Activated naive CD8-positive, alpha-beta T cell treated with anti-CD3 and anti-CD28 coated beads, Interleukin-2, amount 50 U/mL, for 24 hours (primary cell): ENCODE data around the gene TAF1D.
"Not testable (repeated sequence)": the region's sequence is repeated elsewhere in the genome, so short reads cannot be mapped to it uniquely, and the experiment has no call there.

ENCODE experiments used
- ATAC-seq: fragments of 150-1000 bp; cut with Tn5 transposase; one replicate; pipeline ENCODE4 v1.10.0; 2021
- DNase-seq: peaks from one replicate; pipeline ENCODE4 v3.0.0; 2021
- H3K27ac Mint-ChIP-seq: one replicate; pipeline ENCODE4 v1.8.0; 2021; ENCODE audit warnings: mild to moderate bottlenecking, mixed read lengths
- H3K27me3 Mint-ChIP-seq: one replicate; pipeline ENCODE4 v1.8.0; 2021; ENCODE audit warnings: mixed read lengths
- H3K36me3 Mint-ChIP-seq: one replicate; pipeline ENCODE4 v1.8.0; 2021; ENCODE audit warnings: low read depth, mixed read lengths
- H3K4me1 Mint-ChIP-seq: one replicate; pipeline ENCODE4 v1.8.0; 2021; ENCODE audit warnings: mixed read lengths
- H3K4me3 Mint-ChIP-seq: one replicate; pipeline ENCODE4 v1.8.0; 2021; ENCODE audit warnings: mild to moderate bottlenecking, moderate library complexity, mixed read lengths
- H3K9me3 Mint-ChIP-seq: one replicate; pipeline ENCODE4 v1.8.0; 2021; ENCODE audit warnings: mixed read lengths

Gene TAF1D, protein sequence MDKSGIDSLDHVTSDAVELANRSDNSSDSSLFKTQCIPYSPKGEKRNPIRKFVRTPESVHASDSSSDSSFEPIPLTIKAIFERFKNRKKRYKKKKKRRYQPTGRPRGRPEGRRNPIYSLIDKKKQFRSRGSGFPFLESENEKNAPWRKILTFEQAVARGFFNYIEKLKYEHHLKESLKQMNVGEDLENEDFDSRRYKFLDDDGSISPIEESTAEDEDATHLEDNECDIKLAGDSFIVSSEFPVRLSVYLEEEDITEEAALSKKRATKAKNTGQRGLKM

GRCh38 chr11:93741094-93741881 is at the start of gene TAF1D, which contains the start of gene C11orf54:
Gene TAF1D (minus strand): TSS chr11:93741495. CDS start chr11:93739304, 2,191 bp downstream.
Gene C11orf54 (plus strand): TSS chr11:93741672. CDS start chr11:93747394, 5,722 bp downstream.
- peak within 1 kb of the TSS; percentile 99 for H3K4me3 Mint-ChIP-seq
- H3K4me1 Mint-ChIP-seq: peaks cover 65% of the 10 kb centered on the region
- H3K9me3 Mint-ChIP-seq: no peaks in the 10 kb centered on the region
- DNase-seq (peak; percentile 91), ATAC-seq (peak; percentile 82)
- H3K27ac Mint-ChIP-seq: peak within 1 kb of the TSS; percentile 100
- peaks cover 61% of the 10 kb centered on the region for H3K36me3 Mint-ChIP-seq
- H3K27me3 Mint-ChIP-seq: no peaks in the 10 kb centered on the region

GRCh38 chr11:93784935-93785360 is 43.7 kb upstream of the TAF1D start:
- ATAC-seq: peak; percentile 41
- Mint-ChIP-seq H3K4me3 (peak overlapping the region; percentile 100), H3K27me3 (no peaks in the 10 kb centered on the region), H3K4me1 (peaks cover 45% of the 10 kb centered on the region), H3K36me3 (peaks cover 37% of the 10 kb centered on the region), H3K9me3 (no peaks in the 10 kb centered on the region), H3K27ac (peak overlapping the region; percentile 98)
- DNase-seq: peak; percentile 20

GRCh38 chr11:93784145-93784934 is 43.0 kb upstream of the TAF1D start, which contains the start of gene MED17:
Gene MED17 (plus strand): TSS chr11:93784282. CDS start chr11:93784514, 232 bp downstream.
- ATAC-seq: peak; percentile 98
- peaks cover 31% of the 10 kb centered on the region for H3K36me3 Mint-ChIP-seq
- H3K4me3 Mint-ChIP-seq: peak within 1 kb of the TSS; percentile 100
- DNase-seq: peak; percentile 90
- no peaks in the 10 kb centered on the region for H3K9me3 Mint-ChIP-seq
- peak within 1 kb of the TSS; percentile 98 for H3K27ac Mint-ChIP-seq
- peaks cover 45% of the 10 kb centered on the region for H3K4me1 Mint-ChIP-seq
- no peaks in the 10 kb centered on the region for H3K27me3 Mint-ChIP-seq

- peaks cover 43% of the 10 kb centered on the region for H3K4me1 Mint-ChIP-seq
- H3K4me3 Mint-ChIP-seq: peak overlapping the region; percentile 100
- ATAC-seq (peak; percentile 49), DNase-seq (no peak)
- no peaks in the 10 kb centered on the region for H3K27me3 Mint-ChIP-seq
- H3K36me3 Mint-ChIP-seq: peaks cover 29% of the 10 kb centered on the region
- H3K9me3 Mint-ChIP-seq: no peaks in the 10 kb centered on the region
- H3K27ac Mint-ChIP-seq: peak overlapping the region; percentile 98
Observed at GRCh38 chr11:93783765-93784144, 42.5 kb upstream of the TAF1D start.

- H3K4me3 Mint-ChIP-seq: peak overlapping the region; percentile 100
- H3K36me3 Mint-ChIP-seq: peaks cover 27% of the 10 kb centered on the region
- ATAC-seq (no peak), DNase-seq (no peak)
- H3K9me3 Mint-ChIP-seq: no peaks in the 10 kb centered on the region
- H3K27me3 Mint-ChIP-seq: no peaks in the 10 kb centered on the region
- peak overlapping the region; percentile 98 for H3K27ac Mint-ChIP-seq
- H3K4me1 Mint-ChIP-seq: peaks cover 41% of the 10 kb centered on the region
Observed at GRCh38 chr11:93783362-93783761, 42.1 kb upstream of the TAF1D start.

DNA sequence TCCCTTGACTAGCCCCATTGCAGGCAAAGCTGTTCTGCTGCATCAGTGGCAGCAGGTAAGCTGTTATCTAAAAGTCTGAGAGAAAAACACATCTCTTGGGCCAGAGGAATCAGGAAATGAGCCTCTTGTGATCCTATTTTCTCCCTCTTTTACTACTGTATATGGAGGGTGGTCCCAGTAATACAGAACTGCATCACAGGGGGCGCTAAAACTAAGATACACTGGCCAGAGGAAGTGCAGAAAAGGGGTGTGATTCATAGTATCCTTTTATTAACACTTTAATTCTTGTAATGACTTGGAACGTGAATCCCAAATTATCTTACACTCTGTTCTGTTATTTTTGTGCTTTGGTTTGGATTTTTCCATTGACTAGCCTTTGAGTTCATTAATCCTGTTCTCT is 34.0 kb upstream of the TAF1D start:
- DNase-seq (peak; percentile 22), ATAC-seq (no peak)
- Mint-ChIP-seq H3K9me3 (no peaks in the 10 kb centered on the region), H3K27me3 (no peaks in the 10 kb centered on the region), H3K4me3 (no peak overlapping the region), H3K4me1 (no peaks in the 10 kb centered on the region), H3K27ac (no peak overlapping the region), H3K36me3 (peaks cover 2% of the 10 kb centered on the region)

DNA sequence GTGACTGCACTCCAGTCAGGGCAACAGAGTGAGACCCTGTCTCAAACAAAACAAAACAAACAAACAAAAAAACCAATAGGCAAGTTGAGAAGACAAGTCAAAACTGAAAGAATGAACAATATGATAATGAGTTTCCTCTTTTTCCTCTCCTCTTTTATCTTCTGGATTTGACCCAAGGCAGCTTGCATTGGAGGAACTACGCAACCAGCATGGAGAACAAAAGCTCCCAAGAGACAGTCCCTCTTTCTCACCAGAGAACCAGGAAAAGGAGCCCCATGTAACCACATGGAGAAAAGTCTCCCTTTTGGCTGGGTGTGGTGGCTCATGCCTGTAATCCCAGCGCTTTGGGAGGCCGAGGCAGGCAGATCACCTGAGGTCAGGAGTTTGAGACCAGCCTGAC is 33.3 kb upstream of the TAF1D start:
- H3K27ac Mint-ChIP-seq, H3K36me3 Mint-ChIP-seq, H3K4me3 Mint-ChIP-seq, H3K9me3 Mint-ChIP-seq, H3K27me3 Mint-ChIP-seq, H3K4me1 Mint-ChIP-seq, ATAC-seq, DNase-seq: not testable (repeated sequence)

DNA sequence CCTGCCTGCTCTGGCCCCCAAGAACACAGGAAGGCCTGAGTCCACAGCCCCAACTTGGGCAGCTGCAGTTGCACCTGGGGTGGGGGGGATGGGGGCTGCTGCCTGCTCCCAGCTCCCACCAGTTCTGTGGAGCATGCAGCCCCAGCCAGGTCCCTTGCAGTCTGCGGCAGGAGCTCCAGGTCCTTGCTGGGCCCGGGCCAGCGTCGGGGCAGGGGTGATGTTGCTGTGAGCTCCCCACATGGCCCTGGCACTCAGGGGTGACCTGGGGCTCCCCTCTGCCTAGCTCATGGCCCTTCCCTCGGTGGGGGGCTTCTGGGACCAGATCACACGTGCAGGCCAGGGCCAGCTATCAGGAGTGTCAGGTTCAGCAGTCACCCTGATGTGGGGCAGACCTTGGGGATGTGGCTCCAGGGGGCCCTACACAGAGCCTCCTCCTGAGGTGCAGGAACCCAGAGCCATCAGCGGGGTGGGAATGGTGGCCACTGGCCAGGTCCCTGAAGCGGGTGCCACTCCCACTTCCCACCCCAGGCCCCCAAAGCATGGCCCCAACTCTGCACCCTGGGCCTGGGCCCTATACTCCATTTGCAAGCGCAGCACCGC is 32.4 kb upstream of the TAF1D start:
- H3K4me1 Mint-ChIP-seq: no peaks in the 10 kb centered on the region
- no peak overlapping the region for H3K27ac Mint-ChIP-seq
- no peaks in the 10 kb centered on the region for H3K9me3 Mint-ChIP-seq
- H3K27me3 Mint-ChIP-seq: no peaks in the 10 kb centered on the region
- no peak for DNase-seq
- no peak for ATAC-seq
- peaks cover 2% of the 10 kb centered on the region for H3K36me3 Mint-ChIP-seq
- H3K4me3 Mint-ChIP-seq: no peak overlapping the region

GRCh38 chr11:93773045-93773477 is 31.8 kb upstream of the TAF1D start:
- no peak overlapping the region for H3K27ac Mint-ChIP-seq
- ATAC-seq (no peak), DNase-seq (no peak)
- no peaks in the 10 kb centered on the region for H3K27me3 Mint-ChIP-seq
- no peaks in the 10 kb centered on the region for H3K4me1 Mint-ChIP-seq
- no peak overlapping the region for H3K4me3 Mint-ChIP-seq
- peaks cover 6% of the 10 kb centered on the region for H3K36me3 Mint-ChIP-seq
- H3K9me3 Mint-ChIP-seq: no peaks in the 10 kb centered on the region

DNA sequence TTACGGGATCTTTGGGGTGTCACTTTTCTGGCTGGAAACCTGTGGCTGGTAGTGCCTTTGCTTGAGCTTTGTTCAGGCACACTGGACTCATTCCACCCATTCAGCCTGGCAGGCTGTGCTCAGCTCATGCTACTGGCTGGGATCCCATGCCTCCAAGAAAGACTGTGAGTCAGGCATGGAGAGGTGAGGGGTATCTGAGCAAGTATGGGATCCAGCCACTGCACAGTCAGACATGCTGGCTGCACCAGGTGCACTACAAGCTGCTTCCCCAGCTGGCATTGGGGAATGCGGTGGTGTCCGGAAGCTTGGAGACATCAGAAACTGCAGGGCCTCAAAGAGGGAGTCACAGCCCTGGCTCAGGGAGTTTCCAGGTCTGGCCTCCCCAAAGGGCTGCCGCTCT is 30.8 kb upstream of the TAF1D start:
- peaks cover 8% of the 10 kb centered on the region for H3K36me3 Mint-ChIP-seq
- H3K27me3 Mint-ChIP-seq: no peaks in the 10 kb centered on the region
- no peak overlapping the region for H3K4me3 Mint-ChIP-seq
- no peaks in the 10 kb centered on the region for H3K9me3 Mint-ChIP-seq
- DNase-seq (no peak), ATAC-seq (no peak)
- no peak overlapping the region for H3K27ac Mint-ChIP-seq
- H3K4me1 Mint-ChIP-seq: no peaks in the 10 kb centered on the region

- ATAC-seq (no peak), DNase-seq (no peak)
- Mint-ChIP-seq H3K36me3 (peaks cover 17% of the 10 kb centered on the region), H3K27ac (no peak overlapping the region), H3K9me3 (peaks cover 5% of the 10 kb centered on the region), H3K4me1 (no peaks in the 10 kb centered on the region), H3K27me3 (no peaks in the 10 kb centered on the region), H3K4me3 (no peak overlapping the region)
Observed at GRCh38 chr11:93770160-93770559, 28.9 kb upstream of the TAF1D start.

GRCh38 chr11:93767018-93767417 is 25.7 kb upstream of the TAF1D start:
- no peak overlapping the region for H3K27ac Mint-ChIP-seq
- H3K4me1 Mint-ChIP-seq: no peaks in the 10 kb centered on the region
- peaks cover 23% of the 10 kb centered on the region for H3K36me3 Mint-ChIP-seq
- no peak overlapping the region for H3K4me3 Mint-ChIP-seq
- H3K9me3 Mint-ChIP-seq: peaks cover 5% of the 10 kb centered on the region
- ATAC-seq (no peak), DNase-seq (no peak)
- H3K27me3 Mint-ChIP-seq: no peaks in the 10 kb centered on the region

GRCh38 chr11:93766504-93766903 is 25.2 kb upstream of the TAF1D start:
- no peak overlapping the region for H3K27ac Mint-ChIP-seq
- ATAC-seq (no peak), DNase-seq (no peak)
- H3K4me3 Mint-ChIP-seq: no peak overlapping the region
- H3K27me3 Mint-ChIP-seq: no peaks in the 10 kb centered on the region
- H3K9me3 Mint-ChIP-seq: peaks cover 5% of the 10 kb centered on the region
- no peaks in the 10 kb centered on the region for H3K4me1 Mint-ChIP-seq
- H3K36me3 Mint-ChIP-seq: peaks cover 23% of the 10 kb centered on the region

- H3K9me3 Mint-ChIP-seq: peaks cover 5% of the 10 kb centered on the region
- H3K4me3 Mint-ChIP-seq: no peak overlapping the region
- ATAC-seq (no peak), DNase-seq (no peak)
- H3K36me3 Mint-ChIP-seq: peaks cover 27% of the 10 kb centered on the region
- H3K4me1 Mint-ChIP-seq: no peaks in the 10 kb centered on the region
- no peak overlapping the region for H3K27ac Mint-ChIP-seq
- H3K27me3 Mint-ChIP-seq: no peaks in the 10 kb centered on the region
Observed at GRCh38 chr11:93765551-93765950, 24.3 kb upstream of the TAF1D start.
